Measurements from ENCODE around the gene OR10H1.
"Not testable (repeated sequence)": the region's sequence is repeated elsewhere in the genome, so short reads cannot be mapped to it uniquely, and the experiment has no call there.

The OR10H1 gene

DNA sequence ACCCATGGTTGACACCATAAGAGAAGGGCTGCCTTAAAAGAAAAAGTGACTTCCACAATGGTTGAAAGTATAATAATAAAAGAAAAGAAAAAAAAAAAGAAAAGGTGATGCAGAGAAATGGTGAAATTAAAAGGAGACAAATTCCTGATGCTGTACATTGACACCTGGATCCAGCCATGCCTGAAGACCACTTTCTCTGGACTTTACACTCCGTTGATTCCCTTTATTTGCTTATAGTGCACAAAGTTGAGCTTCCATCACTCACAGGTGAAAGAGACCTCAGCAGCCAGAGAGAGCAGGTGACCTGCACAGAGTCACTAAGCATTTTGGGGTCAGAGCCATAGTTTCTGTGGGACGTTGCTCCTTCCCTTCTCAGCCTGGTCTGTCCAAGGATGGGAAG is 40.2 kb downstream of the OR10H1 start:
- no peaks in the 10 kb centered on the region for H3K9me3 Mint-ChIP-seq
- DNase-seq (ENCODE audit: low spot score in 2 of 2): no peak
- H3K4me3 Mint-ChIP-seq: no peak overlapping the region
- no peak overlapping the region for H3K27ac Mint-ChIP-seq
- H3K36me3 Mint-ChIP-seq: peaks cover 2% of the 10 kb centered on the region
- H3K27me3 Mint-ChIP-seq: peaks cover 33% of the 10 kb centered on the region
- no peak for ATAC-seq (ENCODE audit: low read depth)
- H3K4me1 Mint-ChIP-seq: no peaks in the 10 kb centered on the region

DNA sequence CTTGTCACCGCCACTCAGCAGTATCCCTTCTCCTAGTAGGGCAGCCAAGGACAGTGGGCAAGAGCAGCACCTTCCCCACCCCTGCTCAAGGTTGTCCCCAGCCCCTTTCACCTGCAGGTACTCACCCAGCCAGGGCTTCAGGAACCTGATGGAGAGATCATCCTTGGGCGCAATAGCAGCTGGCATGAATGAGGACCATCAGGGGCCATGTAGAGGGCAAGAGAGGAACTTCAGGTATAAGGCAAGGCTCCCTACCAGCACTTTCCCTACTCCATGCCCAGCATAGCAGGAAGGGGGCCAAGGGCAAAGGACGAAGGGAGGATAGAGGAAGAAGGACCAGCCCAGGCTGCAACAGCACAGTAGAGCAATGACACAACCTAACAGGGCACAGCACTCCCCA is 41.3 kb downstream of the OR10H1 start:
- peaks cover 36% of the 10 kb centered on the region for H3K27me3 Mint-ChIP-seq
- H3K27ac Mint-ChIP-seq; H3K4me3 Mint-ChIP-seq; H3K9me3 Mint-ChIP-seq; DNase-seq (ENCODE audit: low spot score in 2 of 2); ATAC-seq (ENCODE audit: low read depth); H3K4me1 Mint-ChIP-seq; H3K36me3 Mint-ChIP-seq: not testable (repeated sequence)

DNA sequence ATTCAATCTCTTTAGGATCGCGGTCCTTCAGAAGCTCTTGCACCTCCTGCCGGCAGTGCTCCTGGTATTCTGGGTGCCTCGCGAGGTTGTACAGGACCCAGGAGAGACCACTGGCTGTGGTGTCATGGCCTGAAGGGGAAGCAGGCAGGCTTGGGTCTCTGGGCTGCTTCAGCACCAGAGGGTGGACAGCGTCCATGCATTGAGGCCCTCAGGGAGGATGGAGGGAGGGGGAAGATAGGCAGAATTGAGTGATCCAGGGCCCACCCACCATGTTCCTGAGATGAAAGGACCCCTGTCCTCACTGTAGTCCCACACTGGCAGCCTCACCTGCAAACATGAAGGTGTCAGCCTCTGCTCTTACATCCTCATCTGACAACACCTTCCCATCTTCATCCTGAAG is 45.9 kb downstream of the OR10H1 start:
- ATAC-seq (ENCODE audit: low read depth) (no peak), DNase-seq (ENCODE audit: low spot score in 2 of 2) (no peak)
- H3K9me3 Mint-ChIP-seq: peaks cover 4% of the 10 kb centered on the region
- H3K4me3 Mint-ChIP-seq: no peak overlapping the region
- H3K4me1 Mint-ChIP-seq: no peaks in the 10 kb centered on the region
- no peaks in the 10 kb centered on the region for H3K36me3 Mint-ChIP-seq
- peaks cover 30% of the 10 kb centered on the region for H3K27me3 Mint-ChIP-seq
- H3K27ac Mint-ChIP-seq: no peak overlapping the region

DNA sequence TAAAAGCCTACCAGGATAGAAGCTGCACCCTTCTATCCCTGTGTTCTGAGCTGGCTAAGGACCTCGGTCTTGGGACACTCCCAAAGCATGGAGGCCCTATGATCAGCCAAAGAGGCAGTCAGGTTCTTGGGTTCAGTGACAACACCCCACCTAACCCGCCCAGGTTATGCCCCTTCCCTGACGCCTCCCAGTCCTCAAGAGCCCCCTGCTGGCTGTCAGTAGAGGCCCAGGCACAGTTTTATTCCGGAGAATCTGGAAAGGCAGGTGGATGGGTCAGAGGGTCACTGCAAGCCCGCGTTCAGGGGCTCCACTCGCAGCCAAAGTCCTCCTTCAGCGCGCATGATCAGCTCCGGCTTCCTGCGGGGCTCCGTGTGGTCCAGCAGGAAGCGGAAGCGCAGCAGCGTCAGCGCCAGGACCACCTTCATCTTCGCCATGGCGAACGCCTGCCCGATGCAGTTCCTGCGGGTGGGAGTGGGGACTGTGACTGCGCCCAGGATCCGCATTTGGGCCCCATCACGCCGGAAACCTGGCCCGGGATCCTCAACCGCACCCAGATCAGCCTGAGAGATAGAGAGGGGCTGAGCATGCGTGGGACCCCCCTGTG is 55.4 kb downstream of the OR10H1 start:
- Mint-ChIP-seq H3K27ac (no peak overlapping the region), H3K27me3 (peaks cover 26% of the 10 kb centered on the region), H3K36me3 (peaks cover 1% of the 10 kb centered on the region), H3K4me1 (no peaks in the 10 kb centered on the region), H3K4me3 (no peak overlapping the region), H3K9me3 (peaks cover 8% of the 10 kb centered on the region)
- ATAC-seq (ENCODE audit: low read depth): no peak
- DNase-seq (ENCODE audit: low spot score in 2 of 2): no peak

DNA sequence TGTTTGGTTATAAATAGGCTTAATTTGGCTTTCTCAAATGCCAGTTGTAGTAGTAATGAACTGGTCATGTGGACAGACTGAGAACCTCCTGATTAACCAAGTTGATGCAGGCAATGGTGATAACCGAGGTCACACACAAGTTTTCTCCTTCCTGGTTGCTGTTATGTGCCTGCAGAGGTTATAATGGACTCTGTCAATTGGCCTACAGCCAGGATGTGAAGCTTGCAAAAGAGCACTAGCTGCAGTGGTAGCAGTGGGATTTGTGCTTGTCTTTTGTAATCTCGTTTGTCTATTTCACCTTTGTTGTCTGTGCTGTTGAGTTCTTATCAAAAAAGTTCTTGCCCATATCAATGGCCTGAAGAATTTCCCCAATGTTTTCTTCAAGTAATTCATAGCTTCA is 57.1 kb downstream of the OR10H1 start:
- H3K27me3 Mint-ChIP-seq: peaks cover 21% of the 10 kb centered on the region

More for the DNA sequence above, 57.1 kb downstream of the OR10H1 start:
- H3K9me3 Mint-ChIP-seq: peaks cover 3% of the 10 kb centered on the region
- no peak overlapping the region for H3K27ac Mint-ChIP-seq
- DNase-seq (ENCODE audit: low spot score in 2 of 2): no peak
- H3K36me3 Mint-ChIP-seq: peaks cover 1% of the 10 kb centered on the region
- no peak for ATAC-seq (ENCODE audit: low read depth)
- no peaks in the 10 kb centered on the region for H3K4me1 Mint-ChIP-seq
- H3K4me3 Mint-ChIP-seq: no peak overlapping the region

Measured in memory B cell (primary cell).